HL-60 (cell line): ENCODE data around the gene E2F7.

Source experiments
- CTCF ChIP-seq: IDR thresholded peaks from one replicate; pipeline ENCODE4 v1.5.1; 2011; ENCODE audit warnings: low read length, control low read depth, inconsistent platforms; ENCODE audit not compliant: insufficient read depth
- GABPA ChIP-seq: IDR thresholded peaks from 2 replicates; pipeline ENCODE4 v1.6.1; 2012; ENCODE audit warnings: low read depth
- POLR2AphosphoS5 ChIP-seq: IDR thresholded peaks from 2 replicates; pipeline ENCODE4 v1.6.1; 2012; ENCODE audit warnings: low read depth
- REST ChIP-seq: IDR thresholded peaks from 2 replicates; pipeline ENCODE4 v1.6.1; 2012; ENCODE audit warnings: low read depth; ENCODE audit not compliant: insufficient replicate concordance
- SPI1 ChIP-seq: IDR thresholded peaks from 2 replicates; pipeline ENCODE4 v1.6.1; 2012; ENCODE audit warnings: low read depth, mild to moderate bottlenecking, borderline replicate concordance

GRCh38 chr12:77054851-77055250 is 10.5 kb downstream of the E2F7 start:
- TF ChIP-seq POLR2AphosphoS5 (no peak), CTCF (no peak), REST (no peak), GABPA (no peak), SPI1 (no peak)
